ENCODE data around the gene DYRK1A. TPM values are rescaled to one million over a fixed set of nuclear protein-coding genes. Genes with fewer than 3 reads are reported as not detected.

The DYRK1A gene
- total RNA-seq, 2 experiments from 2014 or later = 51.1 to 76.9 TPM

- Mint-ChIP-seq H3K9me3 (ENCODE audit: low read depth) (no peaks in the 10 kb centered on the region), H3K4me1 (peaks cover 73% of the 10 kb centered on the region), H3K27ac (peak overlapping the region; percentile 71), H3K27me3 (no peaks in the 10 kb centered on the region), H3K4me3 (peak overlapping the region; percentile 5), H3K36me3 (ENCODE audit: low read depth) (peaks cover 7% of the 10 kb centered on the region)
- ATAC-seq = no peak
- ChIA-PET CTCF (interaction anchor here (0.9 to 4.8 kb wide), 3 partner anchors 12 to 212 kb away, joined by 3 to 25 read pairs (median 9); no protein-coding TSS in a partner anchor), POLR2A (no interaction called here)
- no peak for DNase-seq
- intact Hi-C loops (cut with DNase I, micrococcal nuclease) = loop anchor here (2.0 to 10.0 kb wide), 5 partner anchors 15 to 197 kb away; partner anchors contain the start of genes DYRK1A (in 1 of the 2) and VPS26C (in 1 of the 2)
Observed at GRCh38 chr21:37462087-37462861, 95.7 kb downstream of the DYRK1A start.

GRCh38 chr21:37463083-37463801, 96.7 kb downstream of the DYRK1A start:
- ATAC-seq = peak; percentile 55
- peak overlapping the region; percentile 71 for H3K27ac Mint-ChIP-seq
- H3K36me3 Mint-ChIP-seq (ENCODE audit: low read depth) = peaks cover 15% of the 10 kb centered on the region
- intact Hi-C loops (cut with DNase I, micrococcal nuclease) = loop anchor here (2.0 to 10.0 kb wide), 5 partner anchors 16 to 198 kb away; partner anchors contain the start of genes DYRK1A (in 1 of the 2) and VPS26C (in 1 of the 2)
- POLR2A ChIA-PET = interaction anchor here (0.9 kb wide), 1 partner anchor 55 kb away, joined by 3 read pairs; no protein-coding TSS in a partner anchor
- H3K4me1 Mint-ChIP-seq = peaks cover 70% of the 10 kb centered on the region
- H3K4me3 Mint-ChIP-seq = no peak overlapping the region
- no peaks in the 10 kb centered on the region for H3K27me3 Mint-ChIP-seq
- CTCF ChIA-PET = interaction anchor here (0.8 to 4.8 kb wide), 21 partner anchors 8 to 212 kb away, joined by 3 to 25 read pairs (median 6); no protein-coding TSS in a partner anchor
- peak; percentile 23 for DNase-seq
- no peaks in the 10 kb centered on the region for H3K9me3 Mint-ChIP-seq (ENCODE audit: low read depth)

- peaks cover 62% of the 10 kb centered on the region for H3K4me1 Mint-ChIP-seq
- H3K9me3 Mint-ChIP-seq (ENCODE audit: low read depth) = no peaks in the 10 kb centered on the region
- intact Hi-C loops (cut with DNase I, micrococcal nuclease) = loop anchor here in 1 of 2 experiments (10.0 kb wide), 1 partner anchor 202 kb away; the partner anchor contains the start of gene VPS26C
- peaks cover 25% of the 10 kb centered on the region for H3K36me3 Mint-ChIP-seq (ENCODE audit: low read depth)
- no peak overlapping the region for H3K27ac Mint-ChIP-seq
- H3K4me3 Mint-ChIP-seq = no peak overlapping the region
- POLR2A ChIA-PET = no interaction called here
- CTCF ChIA-PET = interaction anchor here (0.6 to 0.7 kb wide), 2 partner anchors 45 to 873 kb away, joined by 3 read pairs; no protein-coding TSS in a partner anchor
- ATAC-seq = no peak
- no peaks in the 10 kb centered on the region for H3K27me3 Mint-ChIP-seq
- DNase-seq = no peak
Observed at GRCh38 chr21:37467082-37467481, 100.5 kb downstream of the DYRK1A start.

- H3K4me1 Mint-ChIP-seq = peaks cover 56% of the 10 kb centered on the region
- ChIA-PET CTCF (no interaction called here), POLR2A (no interaction called here)
- peaks cover 32% of the 10 kb centered on the region for H3K36me3 Mint-ChIP-seq (ENCODE audit: low read depth)
- intact Hi-C loops (cut with DNase I, micrococcal nuclease) = loop anchor here in 1 of 2 experiments (10.0 kb wide), 1 partner anchor 204 kb away; the partner anchor contains the start of gene VPS26C
- ATAC-seq = no peak
- no peaks in the 10 kb centered on the region for H3K9me3 Mint-ChIP-seq (ENCODE audit: low read depth)
- no peak overlapping the region for H3K4me3 Mint-ChIP-seq
- DNase-seq = no peak
- no peaks in the 10 kb centered on the region for H3K27me3 Mint-ChIP-seq
- H3K27ac Mint-ChIP-seq = no peak overlapping the region
Observed at GRCh38 chr21:37468909-37469308, 102.3 kb downstream of the DYRK1A start.

- no peaks in the 10 kb centered on the region for H3K27me3 Mint-ChIP-seq
- no peak overlapping the region for H3K4me3 Mint-ChIP-seq
- POLR2A ChIA-PET = no interaction called here
- CTCF ChIA-PET = no interaction called here
- H3K4me1 Mint-ChIP-seq = peaks cover 54% of the 10 kb centered on the region
- H3K36me3 Mint-ChIP-seq (ENCODE audit: low read depth) = peaks cover 33% of the 10 kb centered on the region
- DNase-seq = no peak
- intact Hi-C loops (cut with DNase I, micrococcal nuclease) = loop anchor here in 1 of 2 experiments (10.0 kb wide), 1 partner anchor 205 kb away; the partner anchor contains the start of gene VPS26C
- H3K9me3 Mint-ChIP-seq (ENCODE audit: low read depth) = no peaks in the 10 kb centered on the region
- no peak for ATAC-seq
- H3K27ac Mint-ChIP-seq = peak overlapping the region; percentile 13
Observed at GRCh38 chr21:37469441-37469840, 102.9 kb downstream of the DYRK1A start.

GRCh38 chr21:37472581-37472980, 106.0 kb downstream of the DYRK1A start:
- H3K4me3 Mint-ChIP-seq = no peak overlapping the region
- intact Hi-C loops (cut with DNase I, micrococcal nuclease) = no loop called here
- H3K9me3 Mint-ChIP-seq (ENCODE audit: low read depth) = no peaks in the 10 kb centered on the region
- H3K27me3 Mint-ChIP-seq = no peaks in the 10 kb centered on the region
- CTCF ChIA-PET = interaction anchor here (1.0 kb wide), 1 partner anchor 9 kb away, joined by 4 read pairs; no protein-coding TSS in a partner anchor
- no peak for ATAC-seq
- peaks cover 69% of the 10 kb centered on the region for H3K4me1 Mint-ChIP-seq
- peaks cover 38% of the 10 kb centered on the region for H3K36me3 Mint-ChIP-seq (ENCODE audit: low read depth)
- POLR2A ChIA-PET = no interaction called here
- no peak for DNase-seq
- H3K27ac Mint-ChIP-seq = no peak overlapping the region

- no peak for ATAC-seq
- Mint-ChIP-seq H3K36me3 (ENCODE audit: low read depth) (peaks cover 31% of the 10 kb centered on the region), H3K4me3 (no peak overlapping the region), H3K9me3 (ENCODE audit: low read depth) (no peaks in the 10 kb centered on the region), H3K27me3 (no peaks in the 10 kb centered on the region), H3K27ac (peak overlapping the region; percentile 17), H3K4me1 (peaks cover 71% of the 10 kb centered on the region)
- CTCF ChIA-PET = interaction anchor here (2.6 kb wide), 1 partner anchor 9 kb away, joined by 25 read pairs; no protein-coding TSS in a partner anchor
- intact Hi-C loops (cut with DNase I, micrococcal nuclease) = no loop called here
- POLR2A ChIA-PET = no interaction called here
- no peak for DNase-seq
Observed at GRCh38 chr21:37473491-37473890, 106.9 kb downstream of the DYRK1A start.

GRCh38 chr21:37474342-37474741, 107.8 kb downstream of the DYRK1A start:
- Mint-ChIP-seq H3K9me3 (ENCODE audit: low read depth) (no peaks in the 10 kb centered on the region), H3K4me3 (no peak overlapping the region), H3K36me3 (ENCODE audit: low read depth) (peaks cover 24% of the 10 kb centered on the region), H3K27ac (no peak overlapping the region), H3K27me3 (no peaks in the 10 kb centered on the region), H3K4me1 (peaks cover 65% of the 10 kb centered on the region)
- no peak for ATAC-seq
- POLR2A ChIA-PET = no interaction called here
- intact Hi-C loops (cut with DNase I, micrococcal nuclease) = no loop called here
- CTCF ChIA-PET = interaction anchor here (0.7 to 2.6 kb wide), 3 partner anchors 10 to 219 kb away, joined by 3 to 25 read pairs (median 3); no protein-coding TSS in a partner anchor
- DNase-seq = no peak

GRCh38 chr21:37475186-37475868, 108.8 kb downstream of the DYRK1A start:
- Mint-ChIP-seq H3K4me3 (no peak overlapping the region), H3K27me3 (no peaks in the 10 kb centered on the region), H3K9me3 (ENCODE audit: low read depth) (no peaks in the 10 kb centered on the region), H3K27ac (no peak overlapping the region), H3K4me1 (peaks cover 62% of the 10 kb centered on the region), H3K36me3 (ENCODE audit: low read depth) (peaks cover 22% of the 10 kb centered on the region)
- CTCF ChIA-PET = interaction anchor here (1.0 to 2.6 kb wide), 4 partner anchors 11 to 93 kb away, joined by 3 to 25 read pairs (median 4); no protein-coding TSS in a partner anchor
- ATAC-seq (peak; percentile 74), DNase-seq (no peak)
- POLR2A ChIA-PET = interaction anchor here (0.7 kb wide), 1 partner anchor 17 kb away, joined by 5 read pairs; no protein-coding TSS in a partner anchor
- intact Hi-C loops (cut with DNase I, micrococcal nuclease) = no loop called here

- peaks cover 39% of the 10 kb centered on the region for H3K4me1 Mint-ChIP-seq
- no peak overlapping the region for H3K27ac Mint-ChIP-seq
- peaks cover 30% of the 10 kb centered on the region for H3K36me3 Mint-ChIP-seq (ENCODE audit: low read depth)
- CTCF ChIA-PET = interaction anchor here (0.7 to 1.5 kb wide), 4 partner anchors 8 to 77 kb away, joined by 3 to 6 read pairs (median 3); no protein-coding TSS in a partner anchor
- H3K27me3 Mint-ChIP-seq = no peaks in the 10 kb centered on the region
- ATAC-seq = no peak
- intact Hi-C loops (cut with DNase I, micrococcal nuclease) = no loop called here
- POLR2A ChIA-PET = interaction anchor here (0.7 kb wide), 1 partner anchor 86 kb away, joined by 7 read pairs; no protein-coding TSS in a partner anchor
- H3K4me3 Mint-ChIP-seq = no peak overlapping the region
- H3K9me3 Mint-ChIP-seq (ENCODE audit: low read depth) = no peaks in the 10 kb centered on the region
- no peak for DNase-seq
Observed at GRCh38 chr21:37478794-37479193, 112.2 kb downstream of the DYRK1A start.

All from activated CD4-positive, alpha-beta T cell treated with anti-CD3 and anti-CD28 coated beads for 36 hours (primary cell).